BE2C (cell line): Measurements from ENCODE around the gene DOHH.

Source experiments
- DNase-seq: peaks from one replicate; pipeline ENCODE4 v3.0.0-alpha.2; 2020
- H3K27me3 ChIP-seq: fragments of 250-450 bp; sonication (Bioruptor Pico); 2 replicates; pipeline ENCODE4 v1.5.1; 2020; ENCODE audit warnings: mild to moderate bottlenecking
- H3K36me3 ChIP-seq: fragments of 250-450 bp; sonication (Bioruptor Pico); 2 replicates; pipeline ENCODE4 v1.5.1; 2020; ENCODE audit warnings: mild to moderate bottlenecking
- H3K4me1 ChIP-seq: fragments of 250-450 bp; sonication (Bioruptor Pico); 2 replicates; pipeline ENCODE4 v1.5.1; 2020
- H3K4me3 ChIP-seq: 2 replicates; pipeline ENCODE4 v1.5.1; 2011; ENCODE audit warnings: low read depth, low read length
- H3K9me3 ChIP-seq: fragments of 250-450 bp; sonication (Bioruptor Pico); 2 replicates; pipeline ENCODE4 v1.5.1; 2020
- TF ChIP-seq, protein P1 (sequence below): IDR thresholded peaks from 2 replicates; pipeline ENCODE4 v1.5.1; 2012; ENCODE audit warnings: mild to moderate bottlenecking, low read depth, low read length

DOHH gene

DNA sequence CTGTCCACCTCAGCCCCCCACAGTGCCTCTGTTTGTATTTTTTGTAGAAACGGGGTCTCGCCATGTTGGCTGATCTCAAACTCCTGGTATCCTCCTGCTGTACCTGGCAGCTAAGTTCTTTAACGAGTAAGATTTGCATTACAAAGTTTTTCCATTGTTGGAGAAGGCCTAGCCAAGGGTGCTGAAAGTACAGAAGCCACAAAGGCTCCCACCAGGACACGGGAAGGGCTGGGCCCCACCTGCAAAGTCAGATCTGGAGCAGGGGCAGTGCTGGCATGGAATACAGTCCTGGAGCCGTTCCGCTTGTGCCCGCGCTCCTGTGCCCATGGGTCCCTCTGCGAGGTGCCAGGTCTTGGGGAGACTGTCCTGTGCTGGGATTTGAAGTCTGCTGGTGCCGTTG lies 17.8 kb upstream of the DOHH start:
- Histone ChIP-seq H3K27me3 (no peaks in the 10 kb centered on the region), H3K36me3 (peaks cover 11% of the 10 kb centered on the region), H3K9me3 (no peaks in the 10 kb centered on the region), H3K4me3 (no peak overlapping the region), H3K4me1 (peaks cover 15% of the 10 kb centered on the region)
- TF ChIP-seq, protein P1, sequence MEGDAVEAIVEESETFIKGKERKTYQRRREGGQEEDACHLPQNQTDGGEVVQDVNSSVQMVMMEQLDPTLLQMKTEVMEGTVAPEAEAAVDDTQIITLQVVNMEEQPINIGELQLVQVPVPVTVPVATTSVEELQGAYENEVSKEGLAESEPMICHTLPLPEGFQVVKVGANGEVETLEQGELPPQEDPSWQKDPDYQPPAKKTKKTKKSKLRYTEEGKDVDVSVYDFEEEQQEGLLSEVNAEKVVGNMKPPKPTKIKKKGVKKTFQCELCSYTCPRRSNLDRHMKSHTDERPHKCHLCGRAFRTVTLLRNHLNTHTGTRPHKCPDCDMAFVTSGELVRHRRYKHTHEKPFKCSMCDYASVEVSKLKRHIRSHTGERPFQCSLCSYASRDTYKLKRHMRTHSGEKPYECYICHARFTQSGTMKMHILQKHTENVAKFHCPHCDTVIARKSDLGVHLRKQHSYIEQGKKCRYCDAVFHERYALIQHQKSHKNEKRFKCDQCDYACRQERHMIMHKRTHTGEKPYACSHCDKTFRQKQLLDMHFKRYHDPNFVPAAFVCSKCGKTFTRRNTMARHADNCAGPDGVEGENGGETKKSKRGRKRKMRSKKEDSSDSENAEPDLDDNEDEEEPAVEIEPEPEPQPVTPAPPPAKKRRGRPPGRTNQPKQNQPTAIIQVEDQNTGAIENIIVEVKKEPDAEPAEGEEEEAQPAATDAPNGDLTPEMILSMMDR: no peak
- no peak for DNase-seq

DNA sequence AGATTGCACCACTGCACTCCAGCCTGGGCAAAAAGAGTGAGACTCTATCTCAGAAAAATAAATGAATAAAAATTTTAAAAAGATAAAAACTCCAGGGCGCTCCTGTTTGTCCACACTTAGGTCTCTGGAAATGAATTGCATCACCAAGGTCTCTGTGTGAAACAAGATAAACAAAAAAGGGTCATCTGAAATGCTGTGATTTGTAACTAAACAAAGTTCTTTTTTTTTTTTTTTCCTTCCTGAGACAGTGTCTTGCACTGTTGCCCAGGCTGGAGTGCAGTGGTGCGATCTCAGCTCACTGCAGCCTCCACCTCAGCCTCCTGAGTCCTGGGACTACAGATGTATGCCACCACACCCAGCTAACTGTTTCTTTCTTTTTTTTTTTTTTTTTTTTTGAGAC lies 17.2 kb upstream of the DOHH start:
- H3K36me3 ChIP-seq: peaks cover 9% of the 10 kb centered on the region
- peaks cover 15% of the 10 kb centered on the region for H3K4me1 ChIP-seq
- no peaks in the 10 kb centered on the region for H3K9me3 ChIP-seq
- H3K27me3 ChIP-seq: no peaks in the 10 kb centered on the region
- DNase-seq: no peak
- H3K4me3 ChIP-seq: no peak overlapping the region
- TF ChIP-seq, protein P1: no peak

DNA sequence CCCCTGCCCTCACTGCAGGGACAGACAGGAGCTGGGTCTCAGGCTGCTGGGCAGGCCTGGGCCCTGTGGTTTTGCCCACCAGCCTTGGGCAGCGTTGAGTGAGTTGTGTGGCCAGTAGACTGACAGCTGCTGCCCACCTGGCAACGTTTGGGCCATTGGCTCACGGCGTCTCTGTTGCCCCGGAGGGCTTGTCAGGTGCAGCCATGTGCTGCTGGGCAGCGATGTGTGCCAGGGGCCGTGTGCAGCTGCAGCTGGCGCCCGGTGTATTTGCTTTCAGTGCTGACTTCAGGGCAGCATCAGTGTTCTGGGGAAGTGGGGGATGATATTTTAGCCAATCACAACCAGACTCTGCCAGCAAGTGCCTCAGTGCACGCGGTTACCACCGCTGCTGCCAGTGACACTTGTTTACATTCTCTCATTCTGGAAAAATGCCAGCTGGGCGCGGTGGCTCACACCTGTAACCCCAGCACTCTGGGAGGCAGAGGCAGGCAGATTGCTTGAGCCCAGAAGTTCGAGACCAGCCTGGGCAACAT lies 16.3 kb upstream of the DOHH start:
- Histone ChIP-seq H3K4me1 (peaks cover 15% of the 10 kb centered on the region), H3K36me3 (peaks cover 9% of the 10 kb centered on the region), H3K27me3 (no peaks in the 10 kb centered on the region), H3K9me3 (no peaks in the 10 kb centered on the region), H3K4me3 (no peak overlapping the region)
- no peak for DNase-seq
- TF ChIP-seq, protein P1: no peak

DNA sequence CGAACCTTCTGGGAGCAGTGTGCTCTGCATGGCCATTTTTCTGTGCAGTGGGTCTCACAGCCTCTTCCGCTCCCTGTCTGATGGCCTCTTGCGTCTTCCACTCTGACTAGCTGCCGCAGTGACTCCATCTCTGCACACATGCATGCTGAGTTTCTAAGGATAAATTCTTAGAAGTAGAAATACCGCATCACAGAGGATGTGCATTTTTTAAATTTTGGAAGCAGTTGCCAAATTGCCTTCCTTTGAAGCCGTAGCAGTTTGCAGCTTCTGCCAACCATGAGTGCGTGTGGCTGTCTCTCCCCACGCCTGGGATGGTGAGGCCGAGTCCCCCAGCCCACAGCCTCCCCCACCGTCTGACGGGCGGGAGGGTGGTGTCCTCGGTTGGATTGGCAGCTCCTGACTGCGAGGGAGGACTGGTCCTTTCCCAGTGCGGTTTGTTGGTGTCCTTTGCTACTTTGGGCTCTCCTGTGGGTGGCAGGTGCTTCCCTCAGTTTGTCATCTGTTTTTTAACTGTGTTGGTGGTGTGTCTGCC lies 15.5 kb upstream of the DOHH start:
- no peaks in the 10 kb centered on the region for H3K27me3 ChIP-seq
- H3K4me3 ChIP-seq: no peak overlapping the region
- peaks cover 10% of the 10 kb centered on the region for H3K36me3 ChIP-seq
- peaks cover 13% of the 10 kb centered on the region for H3K4me1 ChIP-seq
- TF ChIP-seq, protein P1: no peak
- H3K9me3 ChIP-seq: no peaks in the 10 kb centered on the region
- DNase-seq: no peak

DNA sequence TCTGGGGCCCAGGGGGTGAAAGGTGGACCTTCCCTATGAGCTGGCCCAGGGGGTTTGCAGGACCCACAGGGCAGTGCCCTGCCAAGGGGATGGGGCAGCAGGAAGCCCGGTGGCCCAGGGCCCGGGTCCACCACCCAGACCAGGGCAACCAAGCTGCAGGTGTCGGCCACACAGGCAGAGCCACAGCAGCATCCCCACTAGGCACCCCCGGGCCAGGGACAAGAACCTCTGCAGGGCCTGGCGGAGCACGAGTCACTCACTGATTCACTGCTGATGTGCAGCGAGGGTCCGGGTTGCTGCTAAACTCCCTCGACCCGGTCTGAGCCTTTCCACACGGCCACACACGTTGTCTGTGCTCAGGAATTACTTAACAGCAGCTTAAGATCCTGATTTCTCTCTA lies 14.5 kb upstream of the DOHH start:
- Histone ChIP-seq H3K27me3 (no peaks in the 10 kb centered on the region), H3K36me3 (peaks cover 13% of the 10 kb centered on the region), H3K4me1 (peaks cover 3% of the 10 kb centered on the region), H3K4me3 (no peak overlapping the region), H3K9me3 (no peaks in the 10 kb centered on the region)
- no peak for DNase-seq
- TF ChIP-seq, protein P1: no peak

DNA sequence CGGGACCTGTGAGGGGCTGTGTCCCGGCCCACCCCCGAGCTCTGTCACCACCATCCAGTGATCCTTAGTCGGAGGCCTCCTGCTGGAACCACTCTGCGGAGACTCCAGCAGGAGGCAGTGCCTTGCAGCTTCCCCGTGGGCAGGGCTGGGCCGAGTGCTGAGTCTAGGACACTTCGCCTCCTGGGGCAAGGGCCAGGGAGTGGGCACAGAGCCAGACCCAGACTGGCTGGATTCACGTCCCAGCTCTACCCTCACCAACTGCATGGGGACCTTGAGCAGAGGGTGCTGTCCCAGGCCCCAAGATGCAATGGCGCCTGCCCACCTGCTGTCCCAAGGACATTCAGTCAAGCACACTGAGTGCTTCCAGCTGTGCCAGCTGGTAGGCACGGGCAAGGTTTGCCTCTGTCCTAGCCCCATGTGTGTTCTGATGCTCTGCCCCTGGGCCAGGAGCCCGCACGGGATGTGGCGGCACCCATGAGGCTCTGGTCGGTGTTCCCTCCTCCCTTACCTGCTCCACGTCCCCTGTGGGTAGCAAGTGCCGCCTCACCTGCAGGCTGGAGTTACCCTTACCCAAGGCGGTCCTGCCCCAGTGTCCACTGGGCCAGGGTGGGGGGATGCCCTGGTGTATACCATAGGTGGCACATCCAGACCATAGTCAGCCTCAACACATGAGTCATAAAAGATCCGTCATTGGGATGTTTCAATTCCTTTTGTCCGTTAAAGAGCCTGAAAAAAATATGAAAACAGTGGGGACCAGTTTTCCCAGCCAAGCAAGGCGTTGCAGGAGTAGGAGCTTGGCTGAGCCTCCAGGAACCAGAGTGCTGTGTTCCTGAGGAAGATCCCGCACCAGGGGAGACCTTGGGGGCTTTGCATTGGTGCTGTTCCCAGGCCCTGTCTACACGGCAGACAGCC lies 13.0 kb upstream of the DOHH start:
- no peak overlapping the region for H3K4me3 ChIP-seq
- no peaks in the 10 kb centered on the region for H3K27me3 ChIP-seq
- H3K36me3 ChIP-seq: peaks cover 12% of the 10 kb centered on the region; the same call in 1 of the 2 replicates
- TF ChIP-seq, protein P1: no peak
- H3K9me3 ChIP-seq: no peaks in the 10 kb centered on the region
- DNase-seq: no peak
- no peaks in the 10 kb centered on the region for H3K4me1 ChIP-seq
